NCI-H774 (cell line): ENCODE measurements around the gene TTC28.
"Not testable (repeated sequence)": the region's sequence is repeated elsewhere in the genome, so short reads cannot be mapped to it uniquely, and the experiment has no call there.

Experiments used
- DNase-seq: peaks from one replicate; lab custom pipeline; 2025; lab: John Stamatoyannopoulos, UW

The TTC28 gene

GRCh38 chr22:28484662-28485061 lies 195.0 kb downstream of the TTC28 start:
- no peak for DNase-seq

- DNase-seq: no peak
Observed at GRCh38 chr22:28481725-28482124, 197.9 kb downstream of the TTC28 start.

- DNase-seq: no peak
Observed at GRCh38 chr22:28480000-28480715, 199.5 kb downstream of the TTC28 start.

- no peak for DNase-seq
Observed at GRCh38 chr22:28478564-28478963, 201.1 kb downstream of the TTC28 start.

- no peak for DNase-seq
Observed at GRCh38 chr22:28477556-28477955, 202.1 kb downstream of the TTC28 start.

GRCh38 chr22:28474330-28474729 lies 205.3 kb downstream of the TTC28 start:
- no peak for DNase-seq

GRCh38 chr22:28473258-28473657 lies 206.4 kb downstream of the TTC28 start:
- no peak for DNase-seq

GRCh38 chr22:28467055-28467454 lies 212.6 kb downstream of the TTC28 start:
- not testable (repeated sequence) for DNase-seq

GRCh38 chr22:28466399-28466798 lies 213.2 kb downstream of the TTC28 start:
- DNase-seq: no peak

GRCh38 chr22:28465841-28466240 lies 213.8 kb downstream of the TTC28 start:
- no peak for DNase-seq

GRCh38 chr22:28464127-28464526 lies 215.5 kb downstream of the TTC28 start:
- DNase-seq: no peak

GRCh38 chr22:28463408-28463807 lies 216.2 kb downstream of the TTC28 start:
- DNase-seq: not testable (repeated sequence)

- DNase-seq: no peak
Observed at GRCh38 chr22:28462901-28463300, 216.7 kb downstream of the TTC28 start.

- DNase-seq: no peak
Observed at GRCh38 chr22:28462041-28462440, 217.6 kb downstream of the TTC28 start.

- no peak for DNase-seq
Observed at GRCh38 chr22:28454431-28455064, 225.1 kb downstream of the TTC28 start.

- DNase-seq: no peak
Observed at GRCh38 chr22:28450109-28450508, 229.5 kb downstream of the TTC28 start.

GRCh38 chr22:28449041-28449440 lies 230.6 kb downstream of the TTC28 start:
- DNase-seq: no peak

GRCh38 chr22:28448625-28449024 lies 231.0 kb downstream of the TTC28 start:
- DNase-seq: no peak

- no peak for DNase-seq
Observed at GRCh38 chr22:28444659-28445058, 235.0 kb downstream of the TTC28 start.

- no peak for DNase-seq
Observed at GRCh38 chr22:28443526-28443876, 236.1 kb downstream of the TTC28 start.

GRCh38 chr22:28442711-28443525 lies 236.7 kb downstream of the TTC28 start:
- DNase-seq: no peak

GRCh38 chr22:28442264-28442710 lies 237.4 kb downstream of the TTC28 start:
- DNase-seq: no peak

GRCh38 chr22:28441720-28442263 lies 237.8 kb downstream of the TTC28 start:
- DNase-seq: no peak
